Endothelial cell (in vitro differentiated cells): Measurements from ENCODE around the gene ANKDD1B. TPM values are rescaled to one million over a fixed set of nuclear protein-coding genes. Genes with fewer than 3 reads are reported as not detected.

Source experiments
- DNase-seq: peaks from one replicate; pipeline ENCODE4 v3.0.0; 2021; ENCODE audit warnings: low spot score
- H3K27ac Mint-ChIP-seq: one replicate; pipeline ENCODE4 v1.8.0; 2021; ENCODE audit warnings: mixed read lengths, inconsistent platforms; ENCODE audit not compliant: unreplicated experiment
- H3K27me3 Mint-ChIP-seq: one replicate; pipeline ENCODE4 v1.8.0; 2021; ENCODE audit warnings: mild to moderate bottlenecking, moderate library complexity, mixed read lengths, inconsistent platforms; ENCODE audit not compliant: unreplicated experiment
- H3K36me3 Mint-ChIP-seq: one replicate; pipeline ENCODE4 v1.8.0; 2021; ENCODE audit warnings: mild to moderate bottlenecking, low read depth, mixed read lengths, inconsistent platforms; ENCODE audit not compliant: unreplicated experiment
- H3K4me1 Mint-ChIP-seq: one replicate; pipeline ENCODE4 v1.8.0; 2021; ENCODE audit warnings: mild to moderate bottlenecking, mixed read lengths, inconsistent platforms; ENCODE audit not compliant: unreplicated experiment
- H3K4me3 Mint-ChIP-seq: one replicate; pipeline ENCODE4 v1.8.0; 2021; ENCODE audit warnings: mild to moderate bottlenecking, mixed read lengths, inconsistent platforms; ENCODE audit not compliant: unreplicated experiment
- H3K9me3 Mint-ChIP-seq: one replicate; pipeline ENCODE4 v1.8.0; 2021; ENCODE audit warnings: mixed read lengths, inconsistent platforms; ENCODE audit not compliant: unreplicated experiment
- total RNA-seq: library from RNA; stranded (reverse); fragmentation: NEBNext Ultra II Directional; extraction: Animal tissue kit (Norgen Biotek cat#: 25700); gene quantifications from one replicate; pipeline ENCODE4 v1.2.1, GENCODE V29; 2021; ENCODE audit not compliant: unreplicated experiment
- TF ChIP-seq, protein P1 (sequence below): fragments of 200-600 bp; sonication (generic); IDR thresholded peaks from one replicate; pipeline ENCODE4 v1.5.0; 2021; ENCODE audit warnings: antibody characterized with exemption; ENCODE audit not compliant: unreplicated experiment

Gene ANKDD1B
- total RNA-seq, 1 donor from 2014 or later = 0.31 TPM

DNA sequence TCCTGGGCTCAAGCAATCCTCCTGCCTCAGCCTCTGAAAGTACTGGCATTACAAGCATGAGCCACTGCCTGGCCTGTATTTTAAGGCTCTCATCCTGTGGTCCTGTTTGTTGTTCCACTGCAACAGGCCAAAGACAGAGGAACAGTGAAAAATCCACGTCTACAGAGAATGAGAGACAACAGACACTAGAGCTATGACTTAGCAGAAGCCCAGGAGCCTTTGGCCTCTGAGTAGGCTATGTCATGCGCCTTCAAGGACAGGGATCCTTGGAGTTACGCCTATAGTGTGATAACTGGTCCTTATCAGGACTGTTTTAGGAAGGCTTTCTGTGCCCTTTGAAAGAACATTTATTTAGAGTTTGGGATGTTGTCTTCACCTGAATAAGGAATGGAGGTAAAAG lies 95.5 kb downstream of the ANKDD1B start:
- Mint-ChIP-seq H3K27ac (no peak overlapping the region), H3K36me3 (peaks cover 14% of the 10 kb centered on the region), H3K4me3 (no peak overlapping the region)

DNA sequence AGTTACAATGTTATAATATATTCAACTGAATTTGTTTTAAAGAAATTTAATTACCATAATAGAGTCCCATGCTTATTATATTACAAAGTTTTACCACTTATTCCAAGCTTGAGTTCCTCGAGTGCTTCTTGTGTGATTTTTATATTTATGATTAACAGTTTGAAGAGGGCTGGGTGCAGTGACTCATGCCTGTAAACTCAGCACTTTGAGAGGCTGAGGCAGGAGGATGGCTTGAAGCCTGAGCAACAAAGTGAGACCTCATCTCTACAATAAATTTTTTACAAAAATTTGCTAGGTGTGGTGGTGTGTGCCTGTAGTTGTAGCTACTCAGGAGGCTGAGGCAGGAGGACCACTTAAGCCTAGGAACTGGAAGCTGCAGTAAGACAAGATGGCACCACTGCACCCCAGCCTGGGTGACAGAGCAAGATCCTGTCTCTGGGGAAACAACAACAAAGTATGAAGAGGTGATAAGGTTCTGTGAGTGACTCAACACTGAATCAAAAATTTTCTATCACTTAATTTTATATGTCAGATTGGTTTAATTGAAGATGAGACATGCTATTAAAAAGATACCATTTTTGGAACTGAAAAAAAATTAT lies 96.8 kb downstream of the ANKDD1B start:
- TF ChIP-seq, protein P1, sequence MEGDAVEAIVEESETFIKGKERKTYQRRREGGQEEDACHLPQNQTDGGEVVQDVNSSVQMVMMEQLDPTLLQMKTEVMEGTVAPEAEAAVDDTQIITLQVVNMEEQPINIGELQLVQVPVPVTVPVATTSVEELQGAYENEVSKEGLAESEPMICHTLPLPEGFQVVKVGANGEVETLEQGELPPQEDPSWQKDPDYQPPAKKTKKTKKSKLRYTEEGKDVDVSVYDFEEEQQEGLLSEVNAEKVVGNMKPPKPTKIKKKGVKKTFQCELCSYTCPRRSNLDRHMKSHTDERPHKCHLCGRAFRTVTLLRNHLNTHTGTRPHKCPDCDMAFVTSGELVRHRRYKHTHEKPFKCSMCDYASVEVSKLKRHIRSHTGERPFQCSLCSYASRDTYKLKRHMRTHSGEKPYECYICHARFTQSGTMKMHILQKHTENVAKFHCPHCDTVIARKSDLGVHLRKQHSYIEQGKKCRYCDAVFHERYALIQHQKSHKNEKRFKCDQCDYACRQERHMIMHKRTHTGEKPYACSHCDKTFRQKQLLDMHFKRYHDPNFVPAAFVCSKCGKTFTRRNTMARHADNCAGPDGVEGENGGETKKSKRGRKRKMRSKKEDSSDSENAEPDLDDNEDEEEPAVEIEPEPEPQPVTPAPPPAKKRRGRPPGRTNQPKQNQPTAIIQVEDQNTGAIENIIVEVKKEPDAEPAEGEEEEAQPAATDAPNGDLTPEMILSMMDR = no peak
- H3K4me3 Mint-ChIP-seq = no peak overlapping the region
- H3K9me3 Mint-ChIP-seq = no peaks in the 10 kb centered on the region
- H3K27me3 Mint-ChIP-seq = no peaks in the 10 kb centered on the region
- no peaks in the 10 kb centered on the region for H3K4me1 Mint-ChIP-seq
- peaks cover 3% of the 10 kb centered on the region for H3K36me3 Mint-ChIP-seq
- no peak for DNase-seq
- H3K27ac Mint-ChIP-seq = no peak overlapping the region

More for the DNA sequence above, 95.5 kb downstream of the ANKDD1B start:
- TF ChIP-seq, protein P1 = no peak
- no peaks in the 10 kb centered on the region for H3K27me3 Mint-ChIP-seq
- no peaks in the 10 kb centered on the region for H3K4me1 Mint-ChIP-seq
- DNase-seq = no peak
- H3K9me3 Mint-ChIP-seq = no peaks in the 10 kb centered on the region

DNA sequence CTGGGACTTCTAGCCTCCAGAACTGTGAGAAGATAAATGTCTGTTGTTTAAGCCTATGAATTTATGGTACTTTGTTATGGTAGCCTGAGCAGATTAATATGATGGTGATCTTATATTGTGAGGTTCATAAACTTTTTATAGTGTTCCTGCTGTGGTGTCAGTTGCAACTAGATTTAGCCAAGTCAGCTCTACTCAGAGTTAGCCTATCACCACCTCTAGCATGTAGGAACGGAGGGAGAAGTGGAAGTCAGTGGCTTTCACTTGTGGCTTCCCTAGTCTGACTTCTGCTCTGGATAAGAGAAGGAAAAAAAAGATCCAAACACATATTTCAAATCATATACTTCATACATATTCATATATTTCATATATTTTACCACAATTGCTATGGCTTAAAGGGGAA lies 99.4 kb downstream of the ANKDD1B start:
- H3K4me3 Mint-ChIP-seq = no peak overlapping the region
- TF ChIP-seq, protein P1 = no peak
- peaks cover 4% of the 10 kb centered on the region for H3K4me1 Mint-ChIP-seq
- H3K9me3 Mint-ChIP-seq = no peaks in the 10 kb centered on the region
- peaks cover 2% of the 10 kb centered on the region for H3K27me3 Mint-ChIP-seq
- peaks cover 4% of the 10 kb centered on the region for H3K36me3 Mint-ChIP-seq
- no peak overlapping the region for H3K27ac Mint-ChIP-seq
- DNase-seq = no peak

DNA sequence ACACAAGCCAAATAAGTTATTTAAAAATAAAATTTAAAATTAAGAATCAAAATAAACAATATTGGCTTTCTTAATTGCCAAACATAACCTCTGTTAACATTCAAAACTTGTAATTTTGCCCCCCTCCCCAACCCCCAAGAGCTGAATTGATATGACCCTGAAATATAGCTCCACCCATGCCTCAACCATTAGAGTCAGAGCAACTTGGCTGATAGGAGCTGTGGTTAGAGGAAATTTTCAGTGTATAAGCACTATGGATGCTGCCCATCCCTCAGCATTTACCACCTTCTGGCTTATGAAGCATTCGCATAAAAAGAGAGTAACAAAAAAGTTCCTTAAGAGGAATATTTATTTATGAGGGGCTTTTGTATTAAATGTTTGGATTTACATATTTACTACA lies 99.9 kb downstream of the ANKDD1B start:
- H3K36me3 Mint-ChIP-seq = peaks cover 4% of the 10 kb centered on the region
- H3K4me3 Mint-ChIP-seq = no peak overlapping the region
- H3K27me3 Mint-ChIP-seq = peaks cover 2% of the 10 kb centered on the region
- H3K9me3 Mint-ChIP-seq = no peaks in the 10 kb centered on the region
- no peak for DNase-seq
- H3K27ac Mint-ChIP-seq = no peak overlapping the region
- TF ChIP-seq, protein P1 = no peak
- H3K4me1 Mint-ChIP-seq = peaks cover 8% of the 10 kb centered on the region

DNA sequence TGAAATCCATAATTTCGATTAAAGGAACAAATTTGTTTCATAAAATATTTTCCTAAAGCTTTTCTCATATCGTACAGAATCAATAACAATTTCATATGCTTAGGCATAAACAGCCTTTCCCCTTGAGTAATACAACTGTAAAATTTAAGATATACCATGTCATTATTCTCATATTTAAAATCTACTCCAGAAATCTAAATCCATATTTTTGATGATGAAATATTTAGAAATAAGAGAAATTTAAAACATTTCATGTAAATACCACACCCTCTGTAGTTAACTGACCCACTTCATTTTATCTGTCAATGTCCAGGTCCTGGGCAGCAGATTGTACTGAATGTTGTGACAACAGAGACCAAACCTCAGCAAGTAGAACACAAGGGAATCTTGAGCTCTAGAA lies 100.8 kb downstream of the ANKDD1B start:
- DNase-seq = no peak
- no peak overlapping the region for H3K27ac Mint-ChIP-seq

More for the DNA sequence above, 100.8 kb downstream of the ANKDD1B start:
- no peaks in the 10 kb centered on the region for H3K9me3 Mint-ChIP-seq
- H3K27me3 Mint-ChIP-seq = peaks cover 2% of the 10 kb centered on the region
- peaks cover 10% of the 10 kb centered on the region for H3K4me1 Mint-ChIP-seq
- no peak overlapping the region for H3K4me3 Mint-ChIP-seq
- TF ChIP-seq, protein P1 = no peak
- peaks cover 4% of the 10 kb centered on the region for H3K36me3 Mint-ChIP-seq
